Endothelial cell (in vitro differentiated cells): ENCODE data around the gene METTL21A. TPM values are rescaled to one million over a fixed set of nuclear protein-coding genes. Genes with fewer than 3 reads are reported as not detected.

ENCODE experiments used
- DNase-seq: peaks from one replicate; pipeline ENCODE4 v3.0.0; 2021; ENCODE audit warnings: low spot score
- H3K27ac Mint-ChIP-seq: one replicate; pipeline ENCODE4 v1.8.0; 2021; ENCODE audit warnings: mixed read lengths, inconsistent platforms; ENCODE audit not compliant: unreplicated experiment
- H3K27me3 Mint-ChIP-seq: one replicate; pipeline ENCODE4 v1.8.0; 2021; ENCODE audit warnings: mild to moderate bottlenecking, moderate library complexity, mixed read lengths, inconsistent platforms; ENCODE audit not compliant: unreplicated experiment
- H3K36me3 Mint-ChIP-seq: one replicate; pipeline ENCODE4 v1.8.0; 2021; ENCODE audit warnings: mild to moderate bottlenecking, low read depth, mixed read lengths, inconsistent platforms; ENCODE audit not compliant: unreplicated experiment
- H3K4me1 Mint-ChIP-seq: one replicate; pipeline ENCODE4 v1.8.0; 2021; ENCODE audit warnings: mild to moderate bottlenecking, mixed read lengths, inconsistent platforms; ENCODE audit not compliant: unreplicated experiment
- H3K4me3 Mint-ChIP-seq: one replicate; pipeline ENCODE4 v1.8.0; 2021; ENCODE audit warnings: mild to moderate bottlenecking, mixed read lengths, inconsistent platforms; ENCODE audit not compliant: unreplicated experiment
- H3K9me3 Mint-ChIP-seq: one replicate; pipeline ENCODE4 v1.8.0; 2021; ENCODE audit warnings: mixed read lengths, inconsistent platforms; ENCODE audit not compliant: unreplicated experiment
- total RNA-seq: library from RNA; stranded (reverse); fragmentation: NEBNext Ultra II Directional; extraction: Animal tissue kit (Norgen Biotek cat#: 25700); gene quantifications from one replicate; pipeline ENCODE4 v1.2.1, GENCODE V29; 2021; ENCODE audit not compliant: unreplicated experiment
- TF ChIP-seq, protein P1 (sequence below): fragments of 200-600 bp; sonication (generic); IDR thresholded peaks from one replicate; pipeline ENCODE4 v1.5.0; 2021; ENCODE audit warnings: antibody characterized with exemption; ENCODE audit not compliant: unreplicated experiment

Gene METTL21A
- total RNA-seq, 1 donor from 2014 or later = 14.9 TPM

DNA sequence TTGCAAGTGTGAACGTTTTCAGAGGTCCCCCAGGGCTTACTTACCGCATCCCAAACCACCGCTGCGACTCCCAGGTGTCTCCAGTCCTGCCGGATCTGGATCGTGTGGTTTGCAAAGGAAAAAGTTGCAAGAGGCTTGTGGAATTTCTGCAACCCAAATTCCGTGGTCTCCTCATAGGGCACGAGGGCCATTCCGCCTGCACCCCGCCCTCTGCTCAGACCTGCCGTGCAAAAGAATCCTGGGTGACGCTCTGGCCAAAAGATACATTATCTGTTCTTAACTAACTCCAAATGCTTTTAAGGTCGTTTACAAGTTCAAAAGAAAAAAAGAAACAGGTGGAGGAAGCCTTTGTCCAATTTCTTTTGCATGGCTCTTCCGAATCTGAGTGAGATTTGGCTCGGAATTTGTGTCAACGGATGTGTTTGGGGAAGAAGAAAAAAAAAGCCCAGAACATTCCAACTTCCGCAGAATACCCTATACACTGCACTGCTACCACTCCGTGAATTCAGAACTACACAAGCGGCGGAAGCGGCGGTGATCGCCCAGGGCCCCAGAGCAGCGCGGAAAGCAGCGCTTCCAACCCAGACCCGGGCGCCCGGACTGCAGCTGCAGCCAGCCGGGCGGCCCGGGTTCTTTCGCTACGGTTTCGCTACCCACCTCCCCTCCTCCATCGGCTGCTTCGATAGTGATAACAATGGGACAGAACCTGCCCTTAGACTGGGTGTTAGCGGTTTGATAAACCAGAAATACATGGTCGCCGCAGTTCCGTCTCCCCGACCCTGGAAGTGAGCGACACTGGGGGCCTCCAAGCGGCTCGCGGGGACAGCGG is 795 bp downstream of the METTL21A start:
- TF ChIP-seq, protein P1, sequence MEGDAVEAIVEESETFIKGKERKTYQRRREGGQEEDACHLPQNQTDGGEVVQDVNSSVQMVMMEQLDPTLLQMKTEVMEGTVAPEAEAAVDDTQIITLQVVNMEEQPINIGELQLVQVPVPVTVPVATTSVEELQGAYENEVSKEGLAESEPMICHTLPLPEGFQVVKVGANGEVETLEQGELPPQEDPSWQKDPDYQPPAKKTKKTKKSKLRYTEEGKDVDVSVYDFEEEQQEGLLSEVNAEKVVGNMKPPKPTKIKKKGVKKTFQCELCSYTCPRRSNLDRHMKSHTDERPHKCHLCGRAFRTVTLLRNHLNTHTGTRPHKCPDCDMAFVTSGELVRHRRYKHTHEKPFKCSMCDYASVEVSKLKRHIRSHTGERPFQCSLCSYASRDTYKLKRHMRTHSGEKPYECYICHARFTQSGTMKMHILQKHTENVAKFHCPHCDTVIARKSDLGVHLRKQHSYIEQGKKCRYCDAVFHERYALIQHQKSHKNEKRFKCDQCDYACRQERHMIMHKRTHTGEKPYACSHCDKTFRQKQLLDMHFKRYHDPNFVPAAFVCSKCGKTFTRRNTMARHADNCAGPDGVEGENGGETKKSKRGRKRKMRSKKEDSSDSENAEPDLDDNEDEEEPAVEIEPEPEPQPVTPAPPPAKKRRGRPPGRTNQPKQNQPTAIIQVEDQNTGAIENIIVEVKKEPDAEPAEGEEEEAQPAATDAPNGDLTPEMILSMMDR = no peak
- peaks cover 17% of the 10 kb centered on the region for H3K36me3 Mint-ChIP-seq
- peak overlapping the region; percentile 90 for H3K4me3 Mint-ChIP-seq
- H3K27me3 Mint-ChIP-seq = peaks cover 8% of the 10 kb centered on the region
- peak overlapping the region; percentile 76 for H3K27ac Mint-ChIP-seq
- H3K4me1 Mint-ChIP-seq = peaks cover 18% of the 10 kb centered on the region
- no peaks in the 10 kb centered on the region for H3K9me3 Mint-ChIP-seq
- DNase-seq = peak; percentile 78

- peaks cover 5% of the 10 kb centered on the region for H3K27me3 Mint-ChIP-seq
- H3K4me1 Mint-ChIP-seq = peaks cover 23% of the 10 kb centered on the region
- DNase-seq = no peak
- no peaks in the 10 kb centered on the region for H3K9me3 Mint-ChIP-seq
- TF ChIP-seq, protein P1 = no peak
- H3K36me3 Mint-ChIP-seq = peaks cover 23% of the 10 kb centered on the region
- no peak overlapping the region for H3K27ac Mint-ChIP-seq
- H3K4me3 Mint-ChIP-seq = no peak overlapping the region
These were observed 3.6 kb downstream of the METTL21A start for GRCh38 chr2:207621501-207622039.

- H3K4me3 Mint-ChIP-seq = no peak overlapping the region
- H3K4me1 Mint-ChIP-seq = peaks cover 23% of the 10 kb centered on the region
- no peak overlapping the region for H3K27ac Mint-ChIP-seq
- H3K36me3 Mint-ChIP-seq = peaks cover 23% of the 10 kb centered on the region
- H3K27me3 Mint-ChIP-seq = peaks cover 5% of the 10 kb centered on the region
- DNase-seq = no peak
- H3K9me3 Mint-ChIP-seq = no peaks in the 10 kb centered on the region
- TF ChIP-seq, protein P1 = no peak
These were observed 5.4 kb downstream of the METTL21A start for GRCh38 chr2:207619764-207620203.

DNA sequence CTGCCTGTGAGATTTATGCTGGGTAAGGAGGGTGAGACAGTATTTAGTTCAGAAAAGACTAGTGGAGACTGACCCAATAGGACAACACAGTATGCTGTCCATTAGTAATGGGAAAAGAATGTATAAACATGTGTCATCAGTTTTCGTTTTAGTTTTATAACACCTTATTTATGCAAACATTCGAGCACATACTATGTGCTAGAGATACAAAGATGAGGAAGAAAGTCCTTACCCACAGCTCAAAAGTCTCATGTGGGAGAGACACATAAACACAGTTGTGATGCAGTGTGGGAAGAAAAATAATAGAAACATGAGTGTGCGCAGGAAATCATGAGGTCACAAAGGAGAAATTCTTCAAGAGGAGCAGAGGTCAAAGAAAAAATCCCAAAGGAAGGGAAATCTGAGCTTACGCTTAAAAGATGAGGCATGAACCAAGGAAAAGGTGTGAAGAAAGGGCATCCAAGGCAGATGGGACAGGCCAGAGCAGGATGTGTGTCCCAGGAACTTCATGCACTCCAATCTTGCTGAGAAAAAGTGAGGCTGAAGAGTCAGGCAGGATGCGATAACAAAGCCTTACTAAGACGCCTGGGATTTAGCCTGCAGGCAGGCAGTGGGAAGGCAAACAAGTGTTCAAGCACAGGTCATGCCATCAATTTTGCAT is 8.1 kb downstream of the METTL21A start:
- Mint-ChIP-seq H3K4me1 (peaks cover 11% of the 10 kb centered on the region), H3K9me3 (no peaks in the 10 kb centered on the region), H3K27ac (peak overlapping the region; percentile 1), H3K27me3 (peaks cover 3% of the 10 kb centered on the region), H3K4me3 (no peak overlapping the region), H3K36me3 (peaks cover 23% of the 10 kb centered on the region)
- TF ChIP-seq, protein P1 = no peak
- DNase-seq = no peak
